Common myeloid progenitor, CD34-positive (primary cell): Measurements from ENCODE around the gene TMBIM1.
"Not testable (repeated sequence)": the region's sequence is repeated elsewhere in the genome, so short reads cannot be mapped to it uniquely, and the experiment has no call there.

Source experiments
- CTCF ChIA-PET: fragments of 350-600 bp; sonication (Branson Sonifier 250); formaldehyde crosslinking; loops from one replicate; lab custom pipeline; 2021; ENCODE audit warnings: antibody characterized with exemption; lab: Charles Lee
- POLR2A ChIA-PET: fragments of 350-600 bp; sonication (Branson Sonifier 250); formaldehyde crosslinking; loops from one replicate; lab custom pipeline; 2021; ENCODE audit warnings: antibody characterized with exemption; lab: Charles Lee
- DNase-seq, 3 donors: peaks; one replicate each; pipeline versions ENCODE4 v3.0.0 to v3.0.0-alpha.2; 2013
- H3K27ac ChIP-seq, 2 experiments: 1 replicate in 1 of 2; 2 replicates in 1 of 2; pipeline ENCODE4 v1.7.0; 2013; ENCODE audit warnings: inconsistent platforms in 2 of 2, low read length in 2 of 2, mild to moderate bottlenecking in 2 of 2, low read depth in 1 of 2, moderate library complexity in 1 of 2; ENCODE audit not compliant: severe bottlenecking in 2 of 2, insufficient read depth in 1 of 2, poor library complexity in 1 of 2
- H3K27me3 ChIP-seq, 5 experiments: replicated peaks in 2 of 5; 1 replicate in 3 of 5; 2 replicates in 2 of 5; pipeline versions ENCODE4 v1.6.1 to v1.7.0; 2013; ENCODE audit warnings: low read length in 4 of 5, mild to moderate bottlenecking in 2 of 5, moderate library complexity in 2 of 5, inconsistent platforms in 1 of 5; ENCODE audit not compliant: insufficient read depth in 5 of 5, control insufficient read depth in 4 of 5
- H3K36me3 ChIP-seq, 4 experiments: 1 replicate in 2 of 4; 2 replicates in 2 of 4; pipeline versions ENCODE4 v1.6.1 to v1.7.0; 2013; ENCODE audit warnings: low read length in 3 of 4, control low read depth in 1 of 4, mild to moderate bottlenecking in 1 of 4; ENCODE audit not compliant: control insufficient read depth in 4 of 4, insufficient read depth in 4 of 4
- H3K4me1 ChIP-seq, 4 experiments: 1 replicate in 3 of 4; 2 replicates in 1 of 4; pipeline versions ENCODE4 v1.6.1 to v1.7.1; 2013; ENCODE audit warnings: low read length in 3 of 4, mild to moderate bottlenecking in 3 of 4, control low read depth in 1 of 4, inconsistent platforms in 1 of 4, moderate library complexity in 1 of 4; ENCODE audit not compliant: control insufficient read depth in 4 of 4, insufficient read depth in 4 of 4; ENCODE audit errors: control extremely low read depth in 1 of 4
- H3K4me3 ChIP-seq, 7 experiments: 1 replicate in 4 of 7; 2 replicates in 3 of 7; pipeline versions ENCODE4 v1.5.1 to v1.7.0; 2013; ENCODE audit warnings: mild to moderate bottlenecking in 7 of 7, low read length in 6 of 7, moderate library complexity in 6 of 7, inconsistent platforms in 2 of 7, low read depth in 2 of 7, control low read depth in 1 of 7; ENCODE audit not compliant: insufficient read depth in 4 of 7, control insufficient read depth in 1 of 7; ENCODE audit errors: extremely low read depth in 1 of 7
- H3K9me3 ChIP-seq, 5 experiments: 1 replicate in 4 of 5; 2 replicates in 1 of 5; pipeline versions ENCODE4 v1.6.1 to v1.7.1; 2013; ENCODE audit warnings: low read length in 4 of 5, mild to moderate bottlenecking in 2 of 5, inconsistent platforms in 1 of 5, low read depth in 1 of 5, moderate library complexity in 1 of 5; ENCODE audit not compliant: control insufficient read depth in 4 of 5, insufficient read depth in 2 of 5; ENCODE audit errors: control extremely low read depth in 1 of 5
- WGBS: methylation state at CpG from one replicate; pipeline ENCODE4 v1.1.5; 2013; ENCODE audit not compliant: insufficient coverage; 5-methylcytosine and 5-hydroxymethylcytosine counted together

TMBIM1 gene

DNA sequence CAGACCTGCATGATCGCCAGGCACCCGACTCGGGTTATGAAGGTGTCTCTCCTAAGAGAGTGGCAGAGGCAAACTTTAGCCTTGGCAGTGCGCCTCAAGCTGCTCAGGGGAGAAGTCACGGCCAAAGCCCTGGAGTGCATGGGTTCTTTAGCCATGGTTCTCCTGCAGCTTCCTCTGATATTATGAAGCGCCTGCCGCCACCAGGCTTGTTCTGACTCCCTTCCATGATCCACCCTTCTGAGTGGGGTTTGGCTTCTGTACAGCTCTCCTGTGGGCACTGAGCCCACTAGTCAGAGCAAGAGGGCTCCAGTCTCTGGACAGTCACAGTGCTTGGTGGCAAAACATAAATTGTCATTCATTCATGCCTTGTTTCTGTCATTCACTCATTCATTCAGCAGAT, 25.9 kb upstream of the TMBIM1 start:
- ChIA-PET CTCF (interaction anchor here (1.0 to 22.1 kb wide), 9 partner anchors 11 to 43 kb away, joined by 3 to 340 read pairs (median 6); partner anchors contain the start of gene CATIP), POLR2A (interaction anchor here (3.0 kb wide), 1 partner anchor 15 kb away, joined by 14 read pairs; no protein-coding TSS in a partner anchor)
- Histone ChIP-seq H3K4me3 (no peak overlapping the region), H3K27ac (peak overlapping the region in 1 of 2 experiments; percentile 91), H3K36me3 (peaks cover 0 to 11% (median 0%) of the 10 kb centered on the region in 4 experiments), H3K4me1 (peaks cover 18 to 81% (median 62%) of the 10 kb centered on the region in 4 experiments), H3K9me3 (no peaks in the 10 kb centered on the region), H3K27me3 (no peaks in the 10 kb centered on the region)
- 94% methylated on average over 7 of the region's 7 CpGs for WGBS
- DNase-seq, result peak in 1 of 3 donors; percentile 41

DNA sequence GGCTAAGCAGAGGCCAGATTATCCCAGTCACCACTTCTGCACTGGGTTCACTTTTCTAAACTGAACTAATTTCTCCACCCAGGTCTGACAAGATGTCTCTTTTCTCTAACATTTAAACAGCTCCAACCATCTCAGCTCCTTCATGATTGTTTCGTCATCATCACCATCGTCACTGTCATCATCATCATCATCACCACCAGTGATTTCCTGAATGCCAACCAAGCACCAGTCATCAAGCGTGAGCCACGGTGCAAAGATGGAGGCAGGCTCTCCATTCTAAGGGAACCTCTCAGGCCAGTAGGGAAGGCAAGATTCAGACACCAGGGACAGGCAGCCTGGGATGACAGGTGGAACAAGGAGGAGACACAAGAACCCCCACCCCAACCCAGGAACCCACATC, 25.5 kb upstream of the TMBIM1 start:
- Histone ChIP-seq H3K4me1 (peaks cover 18 to 77% (median 61%) of the 10 kb centered on the region in 4 experiments), H3K36me3 (peaks cover 0 to 11% (median 0%) of the 10 kb centered on the region in 4 experiments), H3K9me3 (no peaks in the 10 kb centered on the region), H3K27ac (peak overlapping the region in 1 of 2 experiments; percentile 91), H3K27me3 (no peaks in the 10 kb centered on the region), H3K4me3 (peak overlapping the region in 1 of 7 experiments; percentile 14)
- 83% methylated on average over 4 of the region's 4 CpGs for WGBS
- ChIA-PET CTCF (interaction anchor here (1.0 to 22.1 kb wide), 10 partner anchors 11 to 47 kb away, joined by 3 to 340 read pairs (median 5); partner anchors contain the start of genes CATIP and PNKD), POLR2A (interaction anchor here (1.4 to 3.0 kb wide), 2 partner anchors 9 to 16 kb away, joined by 3 to 14 read pairs; no protein-coding TSS in a partner anchor)
- DNase-seq, result no peak

DNA sequence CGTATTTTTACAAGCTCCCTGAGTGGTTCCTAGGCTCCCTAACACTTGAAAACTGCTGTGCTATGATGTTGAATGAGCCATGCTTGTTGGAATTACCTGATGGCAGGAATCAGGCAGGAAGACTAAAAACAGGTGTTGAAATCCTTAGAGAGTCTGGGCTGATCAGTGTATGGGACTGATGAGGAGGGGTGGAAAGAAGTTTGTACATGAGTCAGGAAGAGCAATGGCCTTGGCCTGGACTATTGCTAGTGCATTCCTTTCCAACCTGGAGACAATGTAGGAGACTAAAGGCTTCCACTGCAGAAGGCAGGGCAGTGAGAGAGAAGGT, 25.0 kb upstream of the TMBIM1 start:
- peak overlapping the region; percentile 81 to 91 for H3K27ac ChIP-seq

DNA sequence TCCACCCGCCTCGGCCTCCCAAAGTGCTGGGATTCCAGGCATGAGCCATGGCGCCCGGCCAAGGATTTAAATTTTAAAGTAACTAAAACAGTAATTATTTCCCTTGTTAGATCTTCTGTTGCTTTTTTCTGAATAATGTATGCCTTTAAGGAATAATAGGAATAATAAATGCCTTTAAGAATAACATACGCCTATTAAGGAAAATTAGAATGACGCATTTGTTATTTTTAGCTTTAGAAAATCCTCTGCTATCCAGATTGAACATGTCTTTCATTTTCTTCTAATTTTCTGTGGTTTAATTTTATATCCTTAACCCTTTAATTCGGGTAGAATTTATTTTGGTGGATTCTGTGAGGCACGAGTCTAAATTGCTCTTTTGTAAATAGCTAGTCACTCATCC, 23.1 kb upstream of the TMBIM1 start:
- H3K4me1 ChIP-seq, result peaks cover 15 to 54% (median 42%) of the 10 kb centered on the region in 4 experiments
- H3K9me3 ChIP-seq, result no peaks in the 10 kb centered on the region
- ChIA-PET CTCF (interaction anchor here (1.4 to 22.1 kb wide), 4 partner anchors 11 to 41 kb away, joined by 5 to 340 read pairs (median 14); partner anchors contain the start of gene CATIP), POLR2A (interaction anchor here (0.8 to 3.0 kb wide), 2 partner anchors 14 to 18 kb away, joined by 4 to 14 read pairs; no protein-coding TSS in a partner anchor)
- DNase-seq, result no peak
- peaks cover 0 to 11% (median 0%) of the 10 kb centered on the region in 4 experiments for H3K36me3 ChIP-seq
- H3K27me3 ChIP-seq, result no peaks in the 10 kb centered on the region
- WGBS, result 80% methylated on average over 1 of the region's 8 CpGs
- H3K4me3 ChIP-seq, result no peak overlapping the region
- H3K27ac ChIP-seq, result peak overlapping the region; percentile 81 to 91

More for the DNA sequence above, 25.0 kb upstream of the TMBIM1 start:
- Histone ChIP-seq H3K4me1 (peaks cover 18 to 71% (median 55%) of the 10 kb centered on the region in 4 experiments), H3K27me3 (no peaks in the 10 kb centered on the region), H3K4me3 (peak overlapping the region in 3 of 7 experiments; percentile 14 to 54 (median 26)), H3K36me3 (peaks cover 0 to 11% (median 0%) of the 10 kb centered on the region in 4 experiments), H3K9me3 (no peaks in the 10 kb centered on the region)
- WGBS, result 100% methylated on average over 1 of the region's 1 CpG
- CTCF ChIA-PET, result interaction anchor here (0.8 to 22.1 kb wide), 11 partner anchors 10 to 47 kb away, joined by 3 to 340 read pairs (median 5); partner anchors contain the start of genes CATIP and PNKD
- POLR2A ChIA-PET, result interaction anchor here (1.4 to 3.0 kb wide), 3 partner anchors 9 to 16 kb away, joined by 3 to 14 read pairs (median 4); no protein-coding TSS in a partner anchor
- no peak for DNase-seq

- POLR2A ChIA-PET, DNase-seq, H3K4me3 ChIP-seq, H3K9me3 ChIP-seq, H3K27me3 ChIP-seq: not testable (repeated sequence)
- Histone ChIP-seq H3K36me3 (peaks cover 0 to 10% (median 0%) of the 10 kb centered on the region in 4 experiments), H3K27ac (peak overlapping the region in 1 of 2 experiments; percentile 91), H3K4me1 (peaks cover 15 to 48% (median 38%) of the 10 kb centered on the region in 4 experiments)
- CTCF ChIA-PET, result interaction anchor here (2.8 to 22.1 kb wide), 3 partner anchors 13 to 42 kb away, joined by 11 to 340 read pairs (median 16); partner anchors contain the start of gene CATIP
- WGBS, result 100% methylated on average over 3 of the region's 4 CpGs
Observed at GRCh38 chr2:218314764-218315163, 22.5 kb upstream of the TMBIM1 start.

DNA sequence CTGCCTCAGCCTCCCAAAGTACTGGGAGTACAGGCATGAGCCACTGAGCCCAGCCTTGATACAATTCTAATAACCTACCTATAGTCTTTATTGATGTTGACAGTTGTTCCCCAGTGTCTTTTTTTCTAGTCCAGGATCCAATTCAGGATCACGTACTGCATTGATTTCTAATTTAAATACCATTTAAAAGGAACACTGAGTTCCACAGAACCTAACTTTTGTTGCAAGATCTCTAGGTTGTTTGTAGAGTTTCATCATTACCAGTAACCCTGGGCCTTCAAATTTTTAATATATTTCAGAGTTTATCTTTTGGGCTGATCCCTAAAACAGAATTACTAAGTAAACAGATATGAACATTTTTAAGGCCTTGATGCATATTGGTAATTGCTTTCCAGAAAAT, 21.1 kb upstream of the TMBIM1 start:
- ChIA-PET CTCF (interaction anchor here (0.8 to 22.1 kb wide), 4 partner anchors 9 to 17 kb away, joined by 4 to 340 read pairs (median 7); no protein-coding TSS in a partner anchor), POLR2A (no interaction called here)
- no peaks in the 10 kb centered on the region for H3K9me3 ChIP-seq
- no peak overlapping the region for H3K27ac ChIP-seq
- peaks cover 0 to 5% (median 0%) of the 10 kb centered on the region in 4 experiments for H3K36me3 ChIP-seq
- H3K4me1 ChIP-seq, result peaks cover 15 to 50% (median 37%) of the 10 kb centered on the region in 4 experiments
- WGBS, result no CpG with 5 or more reads among the region's 1 CpG
- H3K27me3 ChIP-seq, result no peaks in the 10 kb centered on the region
- H3K4me3 ChIP-seq, result no peak overlapping the region
- no peak for DNase-seq
